GM12878 (cell line): Measurements from ENCODE around the gene ARHGAP15. TPM values are rescaled to one million over a fixed set of nuclear protein-coding genes. Genes with fewer than 3 reads are reported as not detected.

Source experiments
- ATAC-seq: fragments of 200-7000 bp; cut with Tn5 transposase; 3 replicates; pipeline ENCODE4 v1.9.1; 2020; ENCODE audit warnings: mild to moderate bottlenecking, moderate library complexity
- BruUV-seq: library from RNA; stranded (reverse); fragments of 400-500 nt; replicated peaks from 2 replicates; lab custom pipeline; 2021; lab: Mats Ljungman, UMichigan
- CTCF ChIA-PET: fragments of 300-600 bp; sonication (Branson Sonifier 250); formaldehyde crosslinking; extraction: SDS; loops from one replicate; lab custom pipeline; 2021; ENCODE audit warnings: inconsistent platforms; lab: Yijun Ruan, JAX
- POLR2A ChIA-PET: fragments of 350-600 bp; formaldehyde crosslinking; extraction: SDS; loops from one replicate; lab custom pipeline; 2021; ENCODE audit warnings: inconsistent platforms; lab: Charles Lee
- RAD21 ChIA-PET: fragments of 300-600 bp; sonication (Branson Sonifier 250); formaldehyde crosslinking; loops from one replicate; lab custom pipeline; 2023; ENCODE audit warnings: antibody characterized with exemption; ENCODE audit not compliant: unreplicated experiment; lab: Charles Lee
- SMC1A ChIA-PET: fragments of 300-600 bp; sonication (Branson Sonifier 250); formaldehyde crosslinking; loops from one replicate; lab custom pipeline; 2023; ENCODE audit not compliant: unreplicated experiment, uncharacterized antibody; lab: Charles Lee
- DNase-seq: peaks from one replicate; pipeline ENCODE4 v3.0.0-alpha.2; 2011; ENCODE audit warnings: low read depth, low spot score
- FAIRE-seq: peaks from 3 replicates; lab custom pipeline; 2011; peaks lifted over from hg19 to GRCh38; lab: Jason Lieb, UNC
- H2AFZ ChIP-seq: 2 replicates; pipeline ENCODE4 v1.6.0; 2011; ENCODE audit warnings: low read depth, low read length, control low read depth; ENCODE audit not compliant: control insufficient read depth
- H3K27ac ChIP-seq: 2 replicates; pipeline ENCODE4 v1.5.1; 2011; ENCODE audit warnings: control low read depth; ENCODE audit not compliant: control insufficient read depth, insufficient read depth
- H3K27me3 ChIP-seq, 2 experiments: replicated peaks in 1 of 2; 2 replicates each; pipeline versions ENCODE4 v1.6.0 to v1.6.1; 2011; ENCODE audit warnings: low read length in 1 of 2; ENCODE audit not compliant: control insufficient read depth in 2 of 2, insufficient read depth in 2 of 2
- H3K36me3 ChIP-seq, 2 experiments: 2 replicates each; pipeline ENCODE4 v1.5.1; 2011; ENCODE audit warnings: low read length in 1 of 2; ENCODE audit not compliant: control insufficient read depth in 2 of 2, insufficient read depth in 2 of 2
- H3K4me1 ChIP-seq: 2 replicates; pipeline ENCODE4 v1.6.1; 2011; ENCODE audit warnings: mild to moderate bottlenecking, low read length, moderate library complexity, mixed read lengths; ENCODE audit not compliant: control insufficient read depth, insufficient read depth
- H3K4me2 ChIP-seq: 2 replicates; pipeline ENCODE4 v1.6.0; 2011; ENCODE audit warnings: control low read depth; ENCODE audit not compliant: control insufficient read depth, insufficient read depth
- H3K4me3 ChIP-seq: fragments of 200-600 bp; sonication (generic); 2 replicates; pipeline ENCODE4 v1.5.1; 2016
- H3K79me2 ChIP-seq: 2 replicates; pipeline ENCODE4 v1.6.0; 2011; ENCODE audit warnings: low read length; ENCODE audit not compliant: control insufficient read depth, insufficient read depth
- H3K9ac ChIP-seq: 2 replicates; pipeline ENCODE4 v1.8.0; 2011; ENCODE audit warnings: low read length, control low read depth, mixed read lengths; ENCODE audit not compliant: control insufficient read depth, insufficient read depth
- H3K9me3 ChIP-seq: replicated peaks from 3 replicates; pipeline ENCODE4 v1.5.1; 2011; ENCODE audit warnings: mild to moderate bottlenecking, low read length; ENCODE audit not compliant: control insufficient read depth, insufficient read depth
- H4K20me1 ChIP-seq: 2 replicates; pipeline ENCODE4 v1.6.0; 2011; ENCODE audit not compliant: control insufficient read depth, insufficient read depth
- BCLAF1 ChIP-seq: fragments of 450-650 bp; IDR thresholded peaks from 2 replicates; pipeline ENCODE4 v1.6.1; 2017; ENCODE audit warnings: antibody characterized with exemption, mild to moderate bottlenecking, moderate library complexity
- DPF2 ChIP-seq: fragments of 450-650 bp; IDR thresholded peaks from 2 replicates; pipeline ENCODE4 v1.6.1; 2017; ENCODE audit warnings: mild to moderate bottlenecking
- HDAC2 ChIP-seq: fragments of 200-600 bp; sonication (generic); IDR thresholded peaks from 2 replicates; pipeline ENCODE4 v1.6.1; 2017
- MTA2 ChIP-seq: fragments of 450-650 bp; IDR thresholded peaks from 2 replicates; pipeline ENCODE4 v1.6.1; 2016; ENCODE audit warnings: low read depth, mild to moderate bottlenecking, moderate library complexity
- NFYA ChIP-seq: IDR thresholded peaks from 2 replicates; pipeline ENCODE4 v1.6.1; 2011; ENCODE audit warnings: low read depth, mild to moderate bottlenecking, low read length, improper control_type of control experiment, borderline replicate concordance
- PAX5 ChIP-seq: IDR thresholded peaks from 2 replicates; pipeline ENCODE4 v1.6.1; 2011; ENCODE audit warnings: low read depth, low read length, borderline replicate concordance
- PKNOX1 ChIP-seq: fragments of 450-650 bp; IDR thresholded peaks from 2 replicates; pipeline ENCODE4 v1.6.1; 2016; ENCODE audit warnings: mild to moderate bottlenecking
- RAD21 ChIP-seq: IDR thresholded peaks from 2 replicates; pipeline ENCODE4 v1.6.1; 2011; ENCODE audit warnings: mild to moderate bottlenecking, low read depth, low read length, moderate library complexity; ENCODE audit not compliant: insufficient read depth
- RB1 ChIP-seq: fragments of 450-650 bp; formaldehyde crosslinking; IDR thresholded peaks from 2 replicates; pipeline ENCODE4 v1.6.1; 2017; ENCODE audit warnings: mild to moderate bottlenecking, borderline replicate concordance
- RELA ChIP-seq: fragments of 450-650 bp; IDR thresholded peaks from 2 replicates; pipeline ENCODE4 v1.8.0; 2014; ENCODE audit warnings: borderline replicate concordance; ENCODE audit not compliant: partially characterized antibody
- TAF1 ChIP-seq: IDR thresholded peaks from 2 replicates; pipeline ENCODE4 v1.6.1; 2011; ENCODE audit warnings: mild to moderate bottlenecking, low read depth, low read length, borderline replicate concordance
- TCF3 ChIP-seq: IDR thresholded peaks from 2 replicates; pipeline ENCODE4 v1.6.1; 2012; ENCODE audit warnings: low read depth, mild to moderate bottlenecking, low read length, borderline replicate concordance; ENCODE audit not compliant: insufficient read depth
- YY1 ChIP-seq: IDR thresholded peaks from 2 replicates; pipeline ENCODE4 v1.6.1; 2011; ENCODE audit warnings: low read depth, mild to moderate bottlenecking, low read length
- ZNF217 ChIP-seq: fragments of 450-650 bp; IDR thresholded peaks from 2 replicates; pipeline ENCODE4 v1.6.1; 2017; ENCODE audit warnings: antibody characterized with exemption, mild to moderate bottlenecking
- WGBS: methylation state at CpG from one replicate; pipeline ENCODE4 v1.1.6; 2016; ENCODE audit warnings: low lambda C conversion rate; ENCODE audit not compliant: insufficient replicate concordance, insufficient coverage; ENCODE audit errors: missing lambda C conversion rate; 5-methylcytosine and 5-hydroxymethylcytosine counted together
- in situ Hi-C: fragments of 300-500 bp; cut with MboI; formaldehyde crosslinking; loops from 9 replicates; pipeline ENCODE4 v1.14.3; 2018; ENCODE audit warnings: mixed read lengths
- intact Hi-C: fragments of 100-400 bp; cut with micrococcal nuclease; formaldehyde crosslinking; loops from one replicate; pipeline ENCODE4 v1.14.2; 2022; ENCODE audit not compliant: unreplicated experiment
- polyA plus RNA-seq, 11 experiments: library from polyadenylated mRNA; depleted of rRNA in 4 of 11; unstranded in 6 of 11; stranded (reverse) in 5 of 11; fragments of >200 nt; fragmentation: Nextera tagmentation in 4 of 11; fragmentation: Illumina TruSeq in 1 of 11; extraction: Ambion mirVana in 4 of 11; extraction: Trizol in 1 of 11; gene quantifications; 1 replicate in 1 of 11; 2 replicates in 10 of 11; pipeline versions ENCODE4 v1.2.1 to v1.2.3, GENCODE V29; 2011 to 2016; ENCODE audit warnings: inconsistent platforms in 2 of 11, missing spikeins in 2 of 11, low read depth in 1 of 11
- total RNA-seq, 4 experiments: library from RNA; depleted of rRNA in 3 of 4; stranded (reverse); fragments of >200 nt in 3 of 4; fragmentation: Illumina TruSeq in 1 of 4; extraction: Trizol in 1 of 4; gene quantifications; 2 replicates each; pipeline versions ENCODE4 v1.2.1 to v1.2.3, GENCODE V29; 2013 to 2021

Gene ARHGAP15
- total and polyA plus RNA-seq, 10 of the 15 experiments (the other 5 are each of a cell fraction or from before 2014, with no cell fraction given) = 38.0 to 92.6 (median 66.7) TPM

GRCh38 chr2:143175438-143175837 lies 46.2 kb downstream of the ARHGAP15 start:
- BruUV-seq = no TSS peak
- in situ Hi-C loops (no loop called here), intact Hi-C loops (no loop called here)
- Histone ChIP-seq H3K36me3 (peaks cover 0 to 8% of the 10 kb centered on the region in 2 experiments; a peak in 2 of 4 replicates), H3K79me2 (peaks cover 8% of the 10 kb centered on the region), H3K4me3 (no peak overlapping the region), H3K27me3 (no peaks in the 10 kb centered on the region), H2AFZ (no peak overlapping the region), H3K27ac (no peak overlapping the region), H3K9ac (no peak overlapping the region), H4K20me1 (no peaks in the 10 kb centered on the region), H3K4me1 (peaks cover 12% of the 10 kb centered on the region), H3K4me2 (no peak overlapping the region), H3K9me3 (peaks cover 3% of the 10 kb centered on the region; the same call in 2 of the 3 replicates)
- DNase-seq (no peak), ATAC-seq (0 out of 3 replicates have a peak, but pooled peaks have one; percentile 12), FAIRE-seq (no peak)
- SMC1A ChIA-PET = interaction anchor here (0.9 to 1.4 kb wide), 5 partner anchors 10 to 49 kb away, joined by 3 to 9 read pairs (median 3); no protein-coding TSS in a partner anchor
- no peak for TF ChIP-seq TAF1
- TF ChIP-seq MTA2 = no peak
- TF ChIP-seq RELA = no peak
- TF ChIP-seq DPF2 = no peak
- TF ChIP-seq ZNF217 = no peak
- TF ChIP-seq PKNOX1 = no peak
- TF ChIP-seq TCF3 = no peak
- TF ChIP-seq NFYA = no peak
- no peak for TF ChIP-seq RB1
- TF ChIP-seq YY1 = no peak
- TF ChIP-seq RAD21 = no peak
- TF ChIP-seq PAX5 = no peak
- no peak for TF ChIP-seq BCLAF1
- TF ChIP-seq HDAC2 = no peak
- 80% methylated on average over 2 of the region's 2 CpGs for WGBS
- RAD21 ChIA-PET = interaction anchor here (1.3 kb wide), 1 partner anchor 35 kb away, joined by 4 read pairs; no protein-coding TSS in a partner anchor
- POLR2A ChIA-PET = interaction anchor here (1.3 kb wide), 1 partner anchor 11 kb away, joined by 4 read pairs; no protein-coding TSS in a partner anchor
- CTCF ChIA-PET = interaction anchor here (0.7 to 3.2 kb wide), 3 partner anchors 12 to 64 kb away, joined by 3 to 28 read pairs (median 4); no protein-coding TSS in a partner anchor
